Activated CD4-positive, alpha-beta T cell treated with anti-CD3 and anti-CD28 coated beads, Interleukin-2, amount 10 ng/mL, durations not matched to agents 7 days and 5 days (primary cell): ENCODE results near the gene GDPGP1. TPM values are rescaled to one million over a fixed set of nuclear protein-coding genes. Genes with fewer than 3 reads are reported as not detected.
"Not testable (repeated sequence)": the region's sequence is repeated elsewhere in the genome, so short reads cannot be mapped to it uniquely, and the experiment has no call there.

ENCODE experiments used
- CTCF ChIA-PET: fragments of 350-600 bp; sonication (Branson Sonifier 250); formaldehyde crosslinking; loops from one replicate; lab custom pipeline; 2021; ENCODE audit warnings: antibody characterized with exemption; lab: Charles Lee
- POLR2A ChIA-PET: fragments of 350-600 bp; sonication (Branson Sonifier 250); formaldehyde crosslinking; loops from one replicate; lab custom pipeline; 2021; ENCODE audit warnings: antibody characterized with exemption; lab: Charles Lee
- DNase-seq: peaks from one replicate; pipeline ENCODE4 v3.0.0-alpha.2; 2020
- H3K27ac Mint-ChIP-seq: one replicate; pipeline ENCODE4 v1.8.0; 2021; ENCODE audit warnings: mild to moderate bottlenecking, moderate library complexity, mixed read lengths
- H3K27me3 Mint-ChIP-seq: one replicate; pipeline ENCODE4 v1.8.0; 2021; ENCODE audit warnings: mixed read lengths
- H3K36me3 Mint-ChIP-seq: one replicate; pipeline ENCODE4 v1.8.0; 2021; ENCODE audit warnings: low read depth, mixed read lengths
- H3K4me1 Mint-ChIP-seq: one replicate; pipeline ENCODE4 v1.8.0; 2021; ENCODE audit warnings: mixed read lengths
- H3K4me3 Mint-ChIP-seq: one replicate; pipeline ENCODE4 v1.8.0; 2021; ENCODE audit warnings: mild to moderate bottlenecking, moderate library complexity, mixed read lengths
- H3K9me3 Mint-ChIP-seq: one replicate; pipeline ENCODE4 v1.8.0; 2021; ENCODE audit warnings: mixed read lengths
- total RNA-seq, 2 experiments: library from RNA; stranded (reverse); gene quantifications; one replicate each; pipeline ENCODE4 v1.2.3, GENCODE V29; 2021

The GDPGP1 gene
- 1 to 10 TPM; 9.8 to 10.0 TPM for total RNA-seq

GRCh38 chr15:90234096-90234988 lies at the start of gene GDPGP1:
GDPGP1 (plus strand) TSS chr15:90234209; CDS start chr15:90240909, 6,700 bp downstream.
- no peaks in the 10 kb centered on the region for H3K9me3 Mint-ChIP-seq
- CTCF ChIA-PET, result interaction anchor here (0.5 to 2.2 kb wide), 10 partner anchors 8 to 92 kb away, joined by 3 to 8 read pairs (median 4); partner anchors contain the start of gene NGRN

GRCh38 chr15:90184786-90185704 lies 49.0 kb upstream of the GDPGP1 start:
- Mint-ChIP-seq H3K27ac (peak overlapping the region; percentile 80), H3K4me3 (peak overlapping the region; percentile 81), H3K36me3 (no peaks in the 10 kb centered on the region), H3K27me3 (peaks cover 4% of the 10 kb centered on the region), H3K9me3 (no peaks in the 10 kb centered on the region), H3K4me1 (peaks cover 27% of the 10 kb centered on the region)
- peak; percentile 72 for DNase-seq
- ChIA-PET POLR2A (no interaction called here), CTCF (interaction anchor here (3.7 kb wide), 1 partner anchor 17 kb away, joined by 17 read pairs; the partner anchor contains the start of gene SEMA4B)

More at GRCh38 chr15:90234096-90234988, at the start of gene GDPGP1:
- POLR2A ChIA-PET, result interaction anchor here (1.1 kb wide), 1 partner anchor 31 kb away, joined by 5 read pairs; the partner anchor contains the start of gene NGRN
- H3K36me3 Mint-ChIP-seq, result peaks cover 27% of the 10 kb centered on the region
- H3K4me3 Mint-ChIP-seq, result peak within 1 kb of the TSS; percentile 98
- H3K27me3 Mint-ChIP-seq, result no peaks in the 10 kb centered on the region
- peak within 1 kb of the TSS; percentile 97 for H3K27ac Mint-ChIP-seq
- DNase-seq, result no peak
- H3K4me1 Mint-ChIP-seq, result peaks cover 55% of the 10 kb centered on the region

GRCh38 chr15:90187257-90187868 lies 46.6 kb upstream of the GDPGP1 start:
- ChIA-PET CTCF (interaction anchor here (0.8 to 3.7 kb wide), 3 partner anchors 15 to 40 kb away, joined by 3 to 17 read pairs (median 5); partner anchors contain the start of gene SEMA4B), POLR2A (no interaction called here)
- Mint-ChIP-seq H3K4me1 (peaks cover 46% of the 10 kb centered on the region), H3K36me3 (no peaks in the 10 kb centered on the region), H3K27me3 (no peaks in the 10 kb centered on the region), H3K4me3 (no peak overlapping the region), H3K9me3 (no peaks in the 10 kb centered on the region), H3K27ac (no peak overlapping the region)
- no peak for DNase-seq

- DNase-seq, H3K9me3 Mint-ChIP-seq, H3K4me3 Mint-ChIP-seq, H3K36me3 Mint-ChIP-seq, H3K27me3 Mint-ChIP-seq, H3K27ac Mint-ChIP-seq, POLR2A ChIA-PET: not testable (repeated sequence)
- CTCF ChIA-PET, result interaction anchor here (1.3 to 3.7 kb wide), 2 partner anchors 14 to 39 kb away, joined by 3 to 17 read pairs; partner anchors contain the start of gene SEMA4B
- peaks cover 53% of the 10 kb centered on the region for H3K4me1 Mint-ChIP-seq
These were observed 45.9 kb upstream of the GDPGP1 start for GRCh38 chr15:90188065-90188464.

GRCh38 chr15:90188914-90189748 lies 44.9 kb upstream of the GDPGP1 start:
- ChIA-PET CTCF (interaction anchor here (0.7 to 3.6 kb wide), 5 partner anchors 11 to 72 kb away, joined by 3 to 11 read pairs (median 3); partner anchors contain the start of gene SEMA4B), POLR2A (no interaction called here)
- Mint-ChIP-seq H3K27ac (no peak overlapping the region), H3K4me1 (peaks cover 54% of the 10 kb centered on the region), H3K9me3 (no peaks in the 10 kb centered on the region), H3K27me3 (no peaks in the 10 kb centered on the region), H3K36me3 (peaks cover 3% of the 10 kb centered on the region), H3K4me3 (no peak overlapping the region)
- no peak for DNase-seq

GRCh38 chr15:90189781-90190467 lies 44.1 kb upstream of the GDPGP1 start:
- Mint-ChIP-seq H3K27me3 (no peaks in the 10 kb centered on the region), H3K9me3 (no peaks in the 10 kb centered on the region), H3K27ac (peak overlapping the region; percentile 60), H3K36me3 (peaks cover 5% of the 10 kb centered on the region), H3K4me3 (no peak overlapping the region), H3K4me1 (peaks cover 56% of the 10 kb centered on the region)
- CTCF ChIA-PET, result interaction anchor here (0.6 to 3.6 kb wide), 6 partner anchors 11 to 135 kb away, joined by 3 to 11 read pairs (median 3); partner anchors contain the start of gene SEMA4B
- DNase-seq, result no peak
- POLR2A ChIA-PET, result interaction anchor here (0.6 kb wide), 1 partner anchor 1661 kb away, joined by 3 read pairs; no protein-coding TSS in a partner anchor

DNA sequence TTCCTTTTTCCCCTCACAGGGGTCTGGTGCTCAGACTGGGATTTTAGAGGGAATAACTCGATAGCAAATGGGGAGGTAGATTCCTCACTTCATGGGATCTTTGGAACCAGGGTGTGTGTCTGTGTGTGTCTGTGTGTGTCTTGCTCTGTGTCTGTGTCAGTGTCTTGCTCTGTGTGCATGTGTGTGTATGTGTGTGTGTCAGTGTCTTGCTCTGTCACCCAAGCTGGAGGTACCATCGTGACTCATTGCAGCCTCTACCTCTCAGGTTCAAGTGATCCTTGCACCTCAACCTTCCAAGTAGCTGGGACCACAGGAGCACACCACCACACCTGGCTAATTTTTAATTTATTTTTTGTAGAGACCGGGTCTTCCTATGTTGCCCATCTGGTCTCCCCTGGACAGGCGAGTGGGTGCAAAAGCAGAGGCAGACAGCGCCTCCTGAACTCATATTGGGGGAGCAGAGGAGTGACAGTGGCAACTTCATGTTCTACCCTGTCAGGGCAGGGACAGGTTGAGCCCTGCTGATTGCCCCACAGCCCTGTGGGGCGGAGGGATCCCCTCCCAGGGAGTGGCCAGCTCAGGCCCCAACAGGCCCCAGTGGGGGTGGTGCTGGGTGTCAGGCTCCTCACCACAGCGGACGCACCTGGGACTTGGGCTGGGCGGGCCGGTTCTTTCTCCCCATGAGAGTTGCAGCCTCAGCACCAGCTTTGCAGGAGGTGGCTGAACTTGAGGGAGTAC lies 43.2 kb upstream of the GDPGP1 start:
- no peak for DNase-seq
- ChIA-PET POLR2A (interaction anchor here (0.6 kb wide), 1 partner anchor 1660 kb away, joined by 3 read pairs; no protein-coding TSS in a partner anchor), CTCF (interaction anchor here (0.6 to 3.6 kb wide), 4 partner anchors 10 to 70 kb away, joined by 3 to 11 read pairs (median 4); partner anchors contain the start of gene SEMA4B)
- peak overlapping the region; percentile 32 for H3K27ac Mint-ChIP-seq
- H3K4me3 Mint-ChIP-seq, result no peak overlapping the region
- H3K27me3 Mint-ChIP-seq, result no peaks in the 10 kb centered on the region
- peaks cover 50% of the 10 kb centered on the region for H3K4me1 Mint-ChIP-seq
- peaks cover 7% of the 10 kb centered on the region for H3K36me3 Mint-ChIP-seq
- H3K9me3 Mint-ChIP-seq, result no peaks in the 10 kb centered on the region

DNA sequence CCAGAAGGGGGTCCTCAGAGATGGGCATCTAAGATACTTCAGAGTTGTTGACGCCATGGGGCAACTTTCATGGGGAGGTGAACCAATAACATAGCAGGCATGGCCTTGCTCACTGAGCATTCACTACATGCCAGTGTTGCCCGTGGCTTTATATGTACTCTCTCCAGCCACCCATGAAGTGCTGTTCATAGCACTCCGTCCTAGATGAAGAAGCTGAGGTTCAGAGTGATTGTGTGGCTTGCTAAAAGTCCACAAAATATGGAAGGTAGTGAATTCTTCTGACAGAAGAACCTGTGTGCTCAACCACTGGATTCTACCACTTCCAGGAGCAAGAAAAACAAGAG lies 42.7 kb upstream of the GDPGP1 start:
- Mint-ChIP-seq H3K4me3 (peak overlapping the region; percentile 30), H3K9me3 (no peaks in the 10 kb centered on the region), H3K4me1 (peaks cover 50% of the 10 kb centered on the region), H3K27ac (peak overlapping the region; percentile 90), H3K27me3 (no peaks in the 10 kb centered on the region), H3K36me3 (peaks cover 7% of the 10 kb centered on the region)
- POLR2A ChIA-PET, result no interaction called here
- CTCF ChIA-PET, result interaction anchor here (0.8 to 3.6 kb wide), 3 partner anchors 9 to 24 kb away, joined by 3 to 11 read pairs (median 4); partner anchors contain the start of gene SEMA4B
- DNase-seq, result no peak

DNA sequence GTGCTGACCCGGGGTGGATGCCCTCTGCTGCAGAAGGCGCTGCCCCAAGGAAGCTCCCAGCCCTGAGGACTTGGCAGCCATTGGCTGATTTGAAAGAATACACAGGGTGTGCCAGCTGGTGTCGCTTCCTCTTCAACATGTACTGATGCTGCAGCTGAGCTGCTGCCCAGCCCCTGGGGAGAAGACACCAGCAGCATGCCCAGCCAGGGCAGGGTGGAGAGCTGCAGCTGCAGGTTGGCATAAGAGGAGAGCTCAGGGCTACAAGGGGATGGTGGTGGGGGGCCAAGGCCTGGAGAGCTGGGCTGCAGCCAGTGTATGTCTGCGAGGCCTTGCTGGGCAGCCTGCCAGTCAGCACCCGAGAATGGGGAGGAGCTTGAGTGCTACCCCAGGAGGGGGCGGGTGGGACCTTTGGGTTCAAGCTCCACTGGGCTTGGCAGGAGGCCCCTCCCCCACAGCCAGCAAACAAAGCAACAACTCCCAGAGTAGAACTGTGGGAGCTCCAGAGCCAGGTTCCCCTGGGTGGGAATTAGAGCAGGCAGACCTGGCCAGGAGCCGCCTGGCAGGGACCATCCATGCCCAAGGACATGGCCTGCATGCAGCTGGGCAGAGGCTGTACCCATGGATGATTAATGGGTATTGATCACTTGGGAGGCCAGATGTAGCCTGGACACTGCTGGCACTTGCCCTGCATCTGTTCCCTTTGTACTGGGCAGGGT lies 42.1 kb upstream of the GDPGP1 start:
- peak overlapping the region; percentile 72 for H3K4me3 Mint-ChIP-seq
- no peaks in the 10 kb centered on the region for H3K27me3 Mint-ChIP-seq
- CTCF ChIA-PET, result interaction anchor here (0.6 to 3.6 kb wide), 5 partner anchors 9 to 96 kb away, joined by 3 to 11 read pairs (median 3); partner anchors contain the start of gene SEMA4B
- peak; percentile 44 for DNase-seq
- peak overlapping the region; percentile 90 for H3K27ac Mint-ChIP-seq
- H3K4me1 Mint-ChIP-seq, result peaks cover 50% of the 10 kb centered on the region
- H3K9me3 Mint-ChIP-seq, result no peaks in the 10 kb centered on the region
- POLR2A ChIA-PET, result interaction anchor here (1.1 kb wide), 1 partner anchor 9 kb away, joined by 4 read pairs; the partner anchor contains the start of gene SEMA4B
- H3K36me3 Mint-ChIP-seq, result peaks cover 7% of the 10 kb centered on the region
